ENCODE data around the gene NACC2.
A peak's percentile ranks its signal among the peaks of the same experiment; 100 is the strongest.

Gene NACC2

DNA sequence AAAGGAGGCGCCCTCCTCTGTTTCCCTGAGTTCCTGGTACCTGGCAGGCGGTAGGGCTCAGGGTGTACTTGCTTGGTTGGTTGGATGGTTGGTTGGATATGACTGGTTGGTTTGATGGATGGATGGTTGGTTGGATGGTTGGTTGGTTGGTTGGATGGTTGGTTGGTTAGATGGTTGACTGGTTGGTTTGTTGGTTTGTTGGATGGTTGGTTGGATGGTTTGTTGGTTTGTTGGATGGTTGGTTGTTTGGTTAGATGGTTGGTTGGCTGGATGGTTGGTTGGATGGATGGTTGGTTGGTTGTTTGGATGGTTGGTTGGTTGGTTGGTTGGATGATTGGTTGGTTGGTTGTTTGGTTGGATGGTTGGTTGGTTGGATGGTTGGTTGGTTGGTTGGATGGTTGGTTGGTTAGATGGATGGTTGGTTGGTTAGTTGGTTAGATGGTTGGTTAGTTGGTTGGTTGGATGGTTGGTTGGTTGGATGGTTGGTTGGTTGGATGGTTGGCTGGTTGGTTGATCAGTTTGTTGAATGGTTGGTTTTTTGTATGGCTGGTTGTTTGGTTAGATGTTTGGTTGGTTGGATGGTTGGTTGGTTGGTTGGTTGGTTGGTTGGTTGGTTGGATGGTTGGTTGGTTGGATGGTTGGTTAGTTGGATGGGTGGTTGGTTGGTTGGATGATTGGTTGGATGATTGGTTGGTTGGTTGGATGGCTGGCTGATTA is 30.0 kb upstream of the NACC2 start:
- Histone ChIP-seq H3K4me3 (ENCODE audit: low read length) (no peak overlapping the region), H3K4me1 (ENCODE audit: insufficient read depth, low read length) (no peaks in the 10 kb centered on the region; the same call in 1 of the 2 replicates), H3K9me3 (ENCODE audit: insufficient read depth, low read depth, low read length) (no peaks in the 10 kb centered on the region), H3K9ac (ENCODE audit: low read depth, low read length) (no peak overlapping the region), H3K27me3 (ENCODE audit: insufficient read depth, low read length) (peaks cover 8% of the 10 kb centered on the region), H3K27ac (ENCODE audit: low read length) (no peak overlapping the region), H3K36me3 (ENCODE audit: insufficient read depth, low read depth, low read length) (no peaks in the 10 kb centered on the region)

GRCh38 chr9:136122425-136123383 is 27.6 kb upstream of the NACC2 start:
- Histone ChIP-seq H3K9me3 (ENCODE audit: insufficient read depth, low read depth, low read length) (no peaks in the 10 kb centered on the region), H3K4me1 (ENCODE audit: insufficient read depth, low read length) (no peaks in the 10 kb centered on the region; the same call in 1 of the 2 replicates), H3K27me3 (ENCODE audit: insufficient read depth, low read length) (peaks cover 8% of the 10 kb centered on the region), H3K4me3 (ENCODE audit: low read length) (no peak overlapping the region), H3K36me3 (ENCODE audit: insufficient read depth, low read depth, low read length) (no peaks in the 10 kb centered on the region), H3K9ac (ENCODE audit: low read depth, low read length) (no peak overlapping the region), H3K27ac (ENCODE audit: low read length) (no peak overlapping the region)

DNA sequence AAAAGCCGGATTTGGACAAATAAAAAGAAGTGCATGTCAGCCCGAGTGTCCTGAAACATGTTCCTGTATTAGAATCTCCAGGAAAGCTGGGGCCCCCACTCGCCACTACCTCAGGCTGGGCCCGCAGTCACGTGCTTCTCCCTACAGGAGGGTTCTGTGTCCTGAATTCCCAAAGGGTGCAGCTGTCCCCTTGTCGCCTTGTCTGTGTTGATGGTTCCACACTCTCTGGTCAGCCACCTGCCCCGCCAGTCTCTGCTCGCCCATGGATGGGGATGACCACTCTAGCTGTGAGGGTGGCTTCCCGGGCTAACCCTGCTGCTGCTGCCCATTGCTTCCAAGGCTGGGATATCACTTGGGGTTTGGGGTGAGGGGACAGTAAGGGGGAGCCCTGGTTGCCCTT is 26.7 kb upstream of the NACC2 start:
- no peaks in the 10 kb centered on the region for H3K36me3 ChIP-seq (ENCODE audit: insufficient read depth, low read depth, low read length)
- H3K27ac ChIP-seq (ENCODE audit: low read length), result no peak overlapping the region
- peaks cover 8% of the 10 kb centered on the region for H3K27me3 ChIP-seq (ENCODE audit: insufficient read depth, low read length)
- no peaks in the 10 kb centered on the region for H3K9me3 ChIP-seq (ENCODE audit: insufficient read depth, low read depth, low read length)
- no peak overlapping the region for H3K9ac ChIP-seq (ENCODE audit: low read depth, low read length)
- H3K4me1 ChIP-seq (ENCODE audit: insufficient read depth, low read length), result peaks cover 4% of the 10 kb centered on the region; the same call in 1 of the 2 replicates
- no peak overlapping the region for H3K4me3 ChIP-seq (ENCODE audit: low read length)

GRCh38 chr9:136120438-136120844 is 25.4 kb upstream of the NACC2 start:
- H3K27me3 ChIP-seq (ENCODE audit: insufficient read depth, low read length), result peaks cover 8% of the 10 kb centered on the region
- no peak overlapping the region for H3K27ac ChIP-seq (ENCODE audit: low read length)
- H3K9me3 ChIP-seq (ENCODE audit: insufficient read depth, low read depth, low read length), result no peaks in the 10 kb centered on the region
- peaks cover 4% of the 10 kb centered on the region; the same call in 1 of the 2 replicates for H3K4me1 ChIP-seq (ENCODE audit: insufficient read depth, low read length)
- H3K4me3 ChIP-seq (ENCODE audit: low read length), result no peak overlapping the region
- 0 out of 2 replicates have a peak, but pooled peaks cover 4% of the 10 kb centered on the region for H3K36me3 ChIP-seq (ENCODE audit: insufficient read depth, low read depth, low read length)
- H3K9ac ChIP-seq (ENCODE audit: low read depth, low read length), result no peak overlapping the region

DNA sequence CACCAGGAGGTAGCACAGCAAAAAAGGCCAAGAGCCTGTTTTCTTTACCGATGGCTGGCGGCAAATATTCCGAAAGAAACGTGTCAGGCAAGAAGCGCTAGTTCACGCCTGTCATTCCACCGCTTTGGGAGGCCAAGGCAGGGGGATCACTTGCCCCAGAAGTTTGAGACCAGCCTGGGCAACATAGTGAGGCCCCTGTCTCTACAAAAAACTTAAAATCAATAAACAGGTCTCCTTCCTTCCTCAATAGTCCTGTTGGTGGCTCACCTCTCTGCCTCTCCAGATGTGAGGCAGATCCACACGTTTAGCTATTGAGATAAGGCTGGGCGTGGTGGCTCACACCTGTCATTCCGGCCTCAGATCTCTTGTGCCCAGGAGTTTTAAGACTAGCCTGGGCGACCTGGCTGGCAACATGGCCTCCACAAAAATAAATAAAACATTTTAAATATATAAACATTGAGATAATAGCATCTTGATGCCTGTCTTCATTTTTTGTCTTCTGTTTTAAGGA is 24.8 kb upstream of the NACC2 start:
- peak overlapping the region; percentile 71; the same call in 1 of the 2 replicates for H3K4me3 ChIP-seq (ENCODE audit: low read length)
- no peaks in the 10 kb centered on the region for H3K9me3 ChIP-seq (ENCODE audit: insufficient read depth, low read depth, low read length)
- H3K36me3 ChIP-seq (ENCODE audit: insufficient read depth, low read depth, low read length), result 0 out of 2 replicates have a peak, but pooled peaks cover 9% of the 10 kb centered on the region
- peak overlapping the region; percentile 87; the same call in 1 of the 2 replicates for H3K9ac ChIP-seq (ENCODE audit: low read depth, low read length)
- H3K27me3 ChIP-seq (ENCODE audit: insufficient read depth, low read length), result peaks cover 8% of the 10 kb centered on the region
- H3K27ac ChIP-seq (ENCODE audit: low read length), result no peak overlapping the region
- peaks cover 4% of the 10 kb centered on the region; the same call in 1 of the 2 replicates for H3K4me1 ChIP-seq (ENCODE audit: insufficient read depth, low read length)

- H3K4me1 ChIP-seq (ENCODE audit: insufficient read depth, low read length), result peaks cover 4% of the 10 kb centered on the region; the same call in 1 of the 2 replicates
- H3K27me3 ChIP-seq (ENCODE audit: insufficient read depth, low read length), result peaks cover 8% of the 10 kb centered on the region
- H3K27ac ChIP-seq (ENCODE audit: low read length), result peak overlapping the region; percentile 36
- H3K4me3 ChIP-seq (ENCODE audit: low read length), result peak overlapping the region; percentile 71
- H3K9ac ChIP-seq (ENCODE audit: low read depth, low read length), result peak overlapping the region; percentile 87; the same call in 1 of the 2 replicates
- no peaks in the 10 kb centered on the region for H3K9me3 ChIP-seq (ENCODE audit: insufficient read depth, low read depth, low read length)
- H3K36me3 ChIP-seq (ENCODE audit: insufficient read depth, low read depth, low read length), result 0 out of 2 replicates have a peak, but pooled peaks cover 16% of the 10 kb centered on the region
Measured at GRCh38 chr9:136119061-136119882, 24.2 kb upstream of the NACC2 start.

- H3K4me1 ChIP-seq (ENCODE audit: insufficient read depth, low read length), result peaks cover 4% of the 10 kb centered on the region; the same call in 1 of the 2 replicates
- peak within 1 kb of the TSS; percentile 36 for H3K27ac ChIP-seq (ENCODE audit: low read length)
- H3K9ac ChIP-seq (ENCODE audit: low read depth, low read length), result peak within 1 kb of the TSS; percentile 87; the same call in 1 of the 2 replicates
- no peaks in the 10 kb centered on the region for H3K9me3 ChIP-seq (ENCODE audit: insufficient read depth, low read depth, low read length)
- H3K27me3 ChIP-seq (ENCODE audit: insufficient read depth, low read length), result peaks cover 8% of the 10 kb centered on the region
- 0 out of 2 replicates have a peak, but pooled peaks cover 17% of the 10 kb centered on the region for H3K36me3 ChIP-seq (ENCODE audit: insufficient read depth, low read depth, low read length)
- peak within 1 kb of the TSS; percentile 71 for H3K4me3 ChIP-seq (ENCODE audit: low read length)
Measured at GRCh38 chr9:136118320-136119060, 23.4 kb upstream of the NACC2 start, which contains the start of gene TMEM250. Gene TMEM250 (minus strand): TSS chr9:136118875. CDS start chr9:136116900, 1,975 bp downstream.

GRCh38 chr9:136117916-136118319 is 22.8 kb upstream of the NACC2 start:
- H3K27me3 ChIP-seq (ENCODE audit: insufficient read depth, low read length), result peaks cover 8% of the 10 kb centered on the region
- H3K4me1 ChIP-seq (ENCODE audit: insufficient read depth, low read length), result peaks cover 4% of the 10 kb centered on the region; the same call in 1 of the 2 replicates
- H3K27ac ChIP-seq (ENCODE audit: low read length), result peak overlapping the region; percentile 17
- H3K9me3 ChIP-seq (ENCODE audit: insufficient read depth, low read depth, low read length), result no peaks in the 10 kb centered on the region
- peak overlapping the region; percentile 87; the same call in 1 of the 2 replicates for H3K9ac ChIP-seq (ENCODE audit: low read depth, low read length)
- 0 out of 2 replicates have a peak, but pooled peaks cover 17% of the 10 kb centered on the region for H3K36me3 ChIP-seq (ENCODE audit: insufficient read depth, low read depth, low read length)
- H3K4me3 ChIP-seq (ENCODE audit: low read length), result peak overlapping the region; percentile 71

GRCh38 chr9:136117291-136117915 is 22.3 kb upstream of the NACC2 start:
- Histone ChIP-seq H3K4me1 (ENCODE audit: insufficient read depth, low read length) (peaks cover 4% of the 10 kb centered on the region; the same call in 1 of the 2 replicates), H3K4me3 (ENCODE audit: low read length) (peak overlapping the region; percentile 71), H3K9ac (ENCODE audit: low read depth, low read length) (peak overlapping the region; percentile 87; the same call in 1 of the 2 replicates), H3K27ac (ENCODE audit: low read length) (peak overlapping the region; percentile 17), H3K9me3 (ENCODE audit: insufficient read depth, low read depth, low read length) (no peaks in the 10 kb centered on the region), H3K36me3 (ENCODE audit: insufficient read depth, low read depth, low read length) (0 out of 2 replicates have a peak, but pooled peaks cover 17% of the 10 kb centered on the region), H3K27me3 (ENCODE audit: insufficient read depth, low read length) (peaks cover 3% of the 10 kb centered on the region)
